SK-N-SH (cell line): ENCODE measurements around the gene HMGN2. TPM values are rescaled to one million over a fixed set of nuclear protein-coding genes. Genes with fewer than 3 reads are reported as not detected.

Experiments used
- CTCF ChIA-PET: fragments of 300-600, 350-600 bp; formaldehyde crosslinking; extraction: SDS; loops from one replicate; lab custom pipeline; 2021; lab: Yijun Ruan, JAX
- POLR2A ChIA-PET: fragments of 350-600 bp; sonication (Branson Sonifier 250); formaldehyde crosslinking; extraction: SDS; loops from one replicate; lab custom pipeline; 2020; ENCODE audit warnings: antibody characterized with exemption, inconsistent platforms; lab: Yijun Ruan, JAX
- DNase-seq: peaks from one replicate; pipeline ENCODE4 v3.0.0; 2012
- H2AFZ ChIP-seq: fragments of 200-600 bp; sonication (generic); 2 replicates; pipeline ENCODE4 v1.8.1; 2016; ENCODE audit warnings: antibody characterized with exemption, mild to moderate bottlenecking, low read depth
- H3F3A ChIP-seq: fragments of 200-600 bp; sonication (generic); replicated peaks from 2 replicates; pipeline ENCODE3; 2016; ENCODE audit warnings: antibody characterized with exemption, mild to moderate bottlenecking; ENCODE audit not compliant: insufficient read depth
- H3K27ac ChIP-seq, 2 experiments: fragments of 200-500 bp in 1 of 2; fragments of 200-600 bp in 1 of 2; sonication (Bioruptor generic) in 1 of 2; sonication (generic), shearing (Covaris generic) in 1 of 2; 2 replicates each; pipeline versions ENCODE4 v1.5.1 to v1.6.1; 2014 to 2016; ENCODE audit warnings: low read depth in 2 of 2, inconsistent platforms in 1 of 2, low read length in 1 of 2, mild to moderate bottlenecking in 1 of 2, mixed read lengths in 1 of 2
- H3K27me3 ChIP-seq: fragments of 200-600 bp; sonication (generic), shearing (Covaris generic); 2 replicates; pipeline ENCODE4 v1.6.1; 2016; ENCODE audit warnings: mixed run types; ENCODE audit not compliant: insufficient read depth
- H3K36me3 ChIP-seq, 2 experiments: fragments of 200-500 bp in 1 of 2; fragments of 200-600 bp in 1 of 2; sonication (Bioruptor generic) in 1 of 2; sonication (generic) in 1 of 2; replicated peaks in 1 of 2; 2 replicates each; pipeline versions ENCODE3 to v1.5.1; 2014 to 2016; ENCODE audit warnings: low read length in 1 of 2, mild to moderate bottlenecking in 1 of 2; ENCODE audit not compliant: insufficient read depth in 2 of 2, control insufficient read depth in 1 of 2
- H3K4me1 ChIP-seq, 2 experiments: fragments of 200-500 bp in 1 of 2; fragments of 200-600 bp in 1 of 2; sonication (Bioruptor generic) in 1 of 2; sonication (generic), shearing (Covaris generic) in 1 of 2; 2 replicates each; pipeline versions ENCODE4 v1.5.1 to v1.6.1; 2014 to 2016; ENCODE audit warnings: low read depth in 1 of 2, low read length in 1 of 2, mixed run types in 1 of 2; ENCODE audit not compliant: insufficient read depth in 2 of 2, control insufficient read depth in 1 of 2
- H3K4me2 ChIP-seq: fragments of 200-600 bp; sonication (generic), shearing (Covaris generic); 2 replicates; pipeline ENCODE4 v1.6.1; 2017; ENCODE audit warnings: mixed run types
- H3K4me3 ChIP-seq, 2 experiments: fragments of 200-500 bp in 1 of 2; fragments of 200-600 bp in 1 of 2; sonication (Bioruptor generic) in 1 of 2; sonication (generic), shearing (Covaris generic) in 1 of 2; 2 replicates each; pipeline versions ENCODE4 v1.5.1 to v1.8.1; 2014 to 2016; ENCODE audit warnings: low read depth in 2 of 2, inconsistent platforms in 1 of 2, low read length in 1 of 2, mild to moderate bottlenecking in 1 of 2, mixed read lengths in 1 of 2, moderate library complexity in 1 of 2
- H3K79me2 ChIP-seq: fragments of 200-600 bp; sonication (generic); 2 replicates; pipeline ENCODE4 v1.8.1; 2017; ENCODE audit warnings: mild to moderate bottlenecking; ENCODE audit not compliant: insufficient read depth
- H3K9ac ChIP-seq: fragments of 200-600 bp; sonication (generic); 2 replicates; pipeline ENCODE4 v1.6.1; 2017; ENCODE audit warnings: mixed run types
- H3K9me2 ChIP-seq: fragments of 200-600 bp; sonication (generic); 2 replicates; pipeline ENCODE4 v1.6.1; 2017; ENCODE audit warnings: mixed run types
- H3K9me3 ChIP-seq: fragments of 200-600 bp; sonication (generic); 2 replicates; pipeline ENCODE4 v1.6.1; 2017; ENCODE audit warnings: mixed run types, mild to moderate bottlenecking, moderate library complexity
- H4K20me1 ChIP-seq: fragments of 200-600 bp; sonication (generic); 2 replicates; pipeline ENCODE4 v1.6.1; 2017; ENCODE audit warnings: mild to moderate bottlenecking, mixed run types; ENCODE audit not compliant: insufficient read depth
- CTCF ChIP-seq: fragments of 200-600 bp; sonication (generic); IDR thresholded peaks from 2 replicates; pipeline ENCODE4 v1.6.1; 2017; ENCODE audit warnings: antibody characterized with exemption, mild to moderate bottlenecking, moderate library complexity
- EP300 ChIP-seq, 2 experiments: IDR thresholded peaks; 2 replicates each; pipeline versions ENCODE4 v1.4.0 to v1.6.1; 2012; ENCODE audit warnings: borderline replicate concordance in 1 of 2, low read depth in 1 of 2, low read length in 1 of 2
- FOSL2 ChIP-seq: IDR thresholded peaks from 2 replicates; pipeline ENCODE4 v1.4.0; 2012; ENCODE audit warnings: low read depth, mild to moderate bottlenecking, moderate library complexity, borderline replicate concordance
- FOXJ3 ChIP-seq: sonication (generic); formaldehyde crosslinking; IDR thresholded peaks from 2 replicates; pipeline ENCODE4 v1.5.1; 2020; ENCODE audit warnings: mild to moderate bottlenecking, missing genetic modification reagents
- FOXM1 ChIP-seq: IDR thresholded peaks from 2 replicates; pipeline ENCODE4 v1.4.0; 2012; ENCODE audit warnings: low read depth, mild to moderate bottlenecking
- GATA2 ChIP-seq: sonication (generic); formaldehyde crosslinking; IDR thresholded peaks from 2 replicates; pipeline ENCODE4 v1.5.0; 2020; ENCODE audit warnings: mild to moderate bottlenecking, missing genetic modification reagents
- NRF1 ChIP-seq: IDR thresholded peaks from 2 replicates; pipeline ENCODE4 v1.6.1; 2012; ENCODE audit warnings: low read depth, mild to moderate bottlenecking, low read length
- POLR2AphosphoS5 ChIP-seq: IDR thresholded peaks from 2 replicates; pipeline ENCODE4 v1.6.1; 2012; ENCODE audit warnings: low read depth, low read length
- TEAD4 ChIP-seq: IDR thresholded peaks from 2 replicates; pipeline ENCODE4 v1.4.0; 2012; ENCODE audit warnings: mild to moderate bottlenecking, borderline replicate concordance; ENCODE audit not compliant: insufficient read depth
- WGBS: methylation state at CpG from one replicate; pipeline ENCODE4 v1.1.6; 2017; ENCODE audit warnings: low lambda C conversion rate; 5-methylcytosine and 5-hydroxymethylcytosine counted together
- polyA plus RNA-seq, 3 experiments: library from polyadenylated mRNA; depleted of rRNA; stranded (reverse); fragments of >200 nt; gene quantifications; 2 replicates each; pipeline ENCODE4 v1.2.3, GENCODE V29; 2012
- TF ChIP-seq, protein P1 (sequence below): IDR thresholded peaks from 2 replicates; pipeline ENCODE4 v1.6.1; 2012; ENCODE audit warnings: mild to moderate bottlenecking, low read depth, low read length, moderate library complexity

Gene HMGN2
- polyA plus RNA-seq, 1 of the 3 experiments (the other 2 are of a cell fraction), result 644 TPM

- no peak overlapping the region for H3K4me2 ChIP-seq
- H3K27ac ChIP-seq, result no peak overlapping the region; a peak in 1 of 4 replicates
- ChIA-PET POLR2A (no interaction called here), CTCF (no interaction called here)
- DNase-seq, result no peak
- peaks cover 6 to 11% of the 10 kb centered on the region in 2 experiments; a peak in 3 of 4 replicates for H3K4me1 ChIP-seq
- no peak overlapping the region for H3K9ac ChIP-seq
- H3K36me3 ChIP-seq, result peaks cover 40 to 43% of the 10 kb centered on the region in 2 experiments
- H3K4me3 ChIP-seq, result no peak overlapping the region
- H3K9me2 ChIP-seq, result no peaks in the 10 kb centered on the region
- no peaks in the 10 kb centered on the region for H3K9me3 ChIP-seq
- H3K27me3 ChIP-seq, result no peaks in the 10 kb centered on the region
- H2AFZ ChIP-seq, result no peak overlapping the region
- 90% methylated on average over 4 of the region's 4 CpGs for WGBS
- H4K20me1 ChIP-seq, result peaks cover 32% of the 10 kb centered on the region
- peaks cover 54% of the 10 kb centered on the region for H3F3A ChIP-seq
- H3K79me2 ChIP-seq, result peaks cover 34% of the 10 kb centered on the region
- TF ChIP-seq TEAD4 (no peak), FOXJ3 (CRISPR knock-in tag) (no peak), FOSL2 (no peak), GATA2 (CRISPR knock-in tag) (no peak), CTCF (no peak), EP300 (IDR thresholded peaks at IDR 0.05; ENCODE audit: borderline replicate concordance in 1 of 2, low read depth in 1 of 2, low read length in 1 of 2) (no peak), POLR2AphosphoS5 (no peak), NRF1 (no peak)
- TF ChIP-seq, protein P1, sequence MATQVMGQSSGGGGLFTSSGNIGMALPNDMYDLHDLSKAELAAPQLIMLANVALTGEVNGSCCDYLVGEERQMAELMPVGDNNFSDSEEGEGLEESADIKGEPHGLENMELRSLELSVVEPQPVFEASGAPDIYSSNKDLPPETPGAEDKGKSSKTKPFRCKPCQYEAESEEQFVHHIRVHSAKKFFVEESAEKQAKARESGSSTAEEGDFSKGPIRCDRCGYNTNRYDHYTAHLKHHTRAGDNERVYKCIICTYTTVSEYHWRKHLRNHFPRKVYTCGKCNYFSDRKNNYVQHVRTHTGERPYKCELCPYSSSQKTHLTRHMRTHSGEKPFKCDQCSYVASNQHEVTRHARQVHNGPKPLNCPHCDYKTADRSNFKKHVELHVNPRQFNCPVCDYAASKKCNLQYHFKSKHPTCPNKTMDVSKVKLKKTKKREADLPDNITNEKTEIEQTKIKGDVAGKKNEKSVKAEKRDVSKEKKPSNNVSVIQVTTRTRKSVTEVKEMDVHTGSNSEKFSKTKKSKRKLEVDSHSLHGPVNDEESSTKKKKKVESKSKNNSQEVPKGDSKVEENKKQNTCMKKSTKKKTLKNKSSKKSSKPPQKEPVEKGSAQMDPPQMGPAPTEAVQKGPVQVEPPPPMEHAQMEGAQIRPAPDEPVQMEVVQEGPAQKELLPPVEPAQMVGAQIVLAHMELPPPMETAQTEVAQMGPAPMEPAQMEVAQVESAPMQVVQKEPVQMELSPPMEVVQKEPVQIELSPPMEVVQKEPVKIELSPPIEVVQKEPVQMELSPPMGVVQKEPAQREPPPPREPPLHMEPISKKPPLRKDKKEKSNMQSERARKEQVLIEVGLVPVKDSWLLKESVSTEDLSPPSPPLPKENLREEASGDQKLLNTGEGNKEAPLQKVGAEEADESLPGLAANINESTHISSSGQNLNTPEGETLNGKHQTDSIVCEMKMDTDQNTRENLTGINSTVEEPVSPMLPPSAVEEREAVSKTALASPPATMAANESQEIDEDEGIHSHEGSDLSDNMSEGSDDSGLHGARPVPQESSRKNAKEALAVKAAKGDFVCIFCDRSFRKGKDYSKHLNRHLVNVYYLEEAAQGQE, result no peak
- TF ChIP-seq, all 33 proteins: peak for 0
Measured at GRCh38 chr1:26476958-26477357, 4.7 kb downstream of the HMGN2 start.

DNA sequence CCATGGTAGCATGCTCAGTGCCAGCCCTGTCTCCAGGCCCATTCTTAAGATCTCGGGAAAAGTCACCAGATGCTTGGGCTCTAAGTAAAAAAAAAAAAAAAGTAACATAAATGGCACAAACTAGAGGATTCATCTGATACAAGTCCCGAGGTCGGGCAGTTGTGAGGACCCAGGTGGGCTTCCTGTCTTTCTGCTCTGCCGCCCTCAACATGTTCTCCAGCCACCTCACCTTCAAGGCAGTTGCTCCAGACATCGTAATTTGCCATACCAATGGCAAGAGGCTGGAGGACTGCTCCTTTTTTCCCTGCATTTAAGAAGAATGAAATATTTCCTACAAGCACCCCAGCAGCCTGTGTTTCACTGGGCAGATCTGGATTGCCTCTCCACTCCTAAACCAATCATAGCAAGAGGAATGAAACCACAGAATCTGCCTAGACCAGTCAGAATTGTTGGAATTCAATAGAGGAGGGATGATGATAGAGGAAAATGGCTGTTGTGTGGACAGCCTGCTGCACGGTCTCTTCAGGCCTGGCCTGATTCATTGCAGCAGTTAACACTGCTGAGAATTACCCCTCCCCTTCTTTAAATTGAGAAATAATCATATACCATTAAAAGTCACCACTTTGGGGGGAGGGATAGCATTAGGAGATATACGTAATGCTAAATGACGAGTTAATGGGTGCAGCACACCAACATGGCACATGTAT, 5.4 kb downstream of the HMGN2 start:
- Histone ChIP-seq H3K9me3 (no peaks in the 10 kb centered on the region), H3K9me2 (no peaks in the 10 kb centered on the region), H3K4me1 (peaks cover 10 to 11% of the 10 kb centered on the region in 2 experiments; a peak in 3 of 4 replicates), H2AFZ (no peak overlapping the region), H3K4me2 (no peak overlapping the region), H4K20me1 (peaks cover 32% of the 10 kb centered on the region), H3K9ac (no peak overlapping the region), H3K27me3 (no peaks in the 10 kb centered on the region), H3K4me3 (no peak overlapping the region), H3F3A (peaks cover 60% of the 10 kb centered on the region), H3K27ac (no peak overlapping the region), H3K79me2 (peaks cover 34% of the 10 kb centered on the region), H3K36me3 (peaks cover 40 to 43% of the 10 kb centered on the region in 2 experiments)
- ChIA-PET CTCF (no interaction called here), POLR2A (no interaction called here)
- no peak for TF ChIP-seq FOXM1
- TF ChIP-seq POLR2AphosphoS5, result 0 out of 2 replicates have a peak, but pooled peaks have one; percentile 3
- no peak for DNase-seq
- WGBS, result 83% methylated on average over 8 of the region's 8 CpGs
